IPS DF 6.9 (cell line): ENCODE data around the gene PCDHA1.

Source experiments
- DNase-seq: peaks from one replicate; pipeline ENCODE4 v3.0.0-alpha.2; 2013; ENCODE audit warnings: low read depth, low spot score
- H3K27ac ChIP-seq: one replicate; pipeline ENCODE4 v1.5.1; 2013; ENCODE audit warnings: low read length, control low read depth
- H3K27me3 ChIP-seq: 2 replicates; pipeline ENCODE4 v1.6.1; 2013; ENCODE audit warnings: mild to moderate bottlenecking, low read length; ENCODE audit not compliant: control insufficient read depth, insufficient read depth
- H3K36me3 ChIP-seq: 2 replicates; pipeline ENCODE4 v1.6.1; 2013; ENCODE audit warnings: low read length; ENCODE audit not compliant: control insufficient read depth, insufficient read depth
- H3K4me1 ChIP-seq: 2 replicates; pipeline ENCODE4 v1.6.1; 2013; ENCODE audit warnings: low read length; ENCODE audit not compliant: control insufficient read depth, insufficient read depth
- H3K4me3 ChIP-seq: 2 replicates; pipeline ENCODE4 v1.5.1; 2013; ENCODE audit warnings: mild to moderate bottlenecking, low read length
- H3K9me3 ChIP-seq: 2 replicates; pipeline ENCODE4 v1.6.1; 2013; ENCODE audit warnings: low read length, inconsistent platforms; ENCODE audit not compliant: control insufficient read depth, insufficient read depth
- WGBS: extraction: QIAGEN DNeasy Blood & Tissue Kit; methylation state at CpG from one replicate; pipeline ENCODE4 v1.1.7; 2013; ENCODE audit warnings: mixed read lengths, missing lambda C conversion rate; ENCODE audit not compliant: insufficient read length, insufficient coverage; 5-methylcytosine and 5-hydroxymethylcytosine counted together

PCDHA1 gene

GRCh38 chr5:140934964-140935606 is 149.1 kb downstream of the PCDHA1 start:
- no peak for DNase-seq
- Histone ChIP-seq H3K4me1 (no peaks in the 10 kb centered on the region), H3K9me3 (no peaks in the 10 kb centered on the region), H3K36me3 (no peaks in the 10 kb centered on the region), H3K27me3 (no peaks in the 10 kb centered on the region), H3K4me3 (no peak overlapping the region), H3K27ac (no peak overlapping the region)
- WGBS, result 100% methylated on average over 4 of the region's 4 CpGs

GRCh38 chr5:140946578-140946977 is 160.6 kb downstream of the PCDHA1 start:
- DNase-seq, result no peak
- H3K27ac ChIP-seq, result no peak overlapping the region
- H3K27me3 ChIP-seq, result no peaks in the 10 kb centered on the region
- no peak overlapping the region for H3K4me3 ChIP-seq
- WGBS, result no CpG with 5 or more reads among the region's 2 CpGs
- no peaks in the 10 kb centered on the region for H3K36me3 ChIP-seq
- no peaks in the 10 kb centered on the region for H3K4me1 ChIP-seq
- no peaks in the 10 kb centered on the region for H3K9me3 ChIP-seq

DNA sequence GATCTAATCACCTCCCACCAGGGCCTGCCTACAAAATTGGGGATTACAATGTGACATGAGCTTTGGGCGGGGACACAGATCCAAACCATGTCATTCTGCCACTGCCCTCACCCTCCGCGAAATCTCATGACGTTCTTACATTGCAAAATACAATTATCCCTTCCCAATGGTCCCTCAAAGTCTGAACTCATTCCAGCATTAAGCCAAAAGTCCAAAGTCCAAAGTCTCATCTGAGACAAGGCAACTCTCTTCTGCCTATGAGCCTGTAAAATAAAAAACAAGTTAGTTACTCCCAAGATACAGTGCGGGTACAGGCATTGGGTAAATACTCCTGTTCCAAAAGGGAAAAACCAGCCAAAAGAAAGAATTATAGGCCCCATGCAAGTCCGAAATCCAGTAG is 165.7 kb downstream of the PCDHA1 start:
- WGBS, result no CpG with 5 or more reads among the region's 6 CpGs
- H3K9me3 ChIP-seq, result no peaks in the 10 kb centered on the region
- no peak overlapping the region for H3K4me3 ChIP-seq
- H3K27me3 ChIP-seq, result no peaks in the 10 kb centered on the region
- no peaks in the 10 kb centered on the region for H3K36me3 ChIP-seq
- DNase-seq, result no peak
- no peaks in the 10 kb centered on the region for H3K4me1 ChIP-seq
- H3K27ac ChIP-seq, result no peak overlapping the region

DNA sequence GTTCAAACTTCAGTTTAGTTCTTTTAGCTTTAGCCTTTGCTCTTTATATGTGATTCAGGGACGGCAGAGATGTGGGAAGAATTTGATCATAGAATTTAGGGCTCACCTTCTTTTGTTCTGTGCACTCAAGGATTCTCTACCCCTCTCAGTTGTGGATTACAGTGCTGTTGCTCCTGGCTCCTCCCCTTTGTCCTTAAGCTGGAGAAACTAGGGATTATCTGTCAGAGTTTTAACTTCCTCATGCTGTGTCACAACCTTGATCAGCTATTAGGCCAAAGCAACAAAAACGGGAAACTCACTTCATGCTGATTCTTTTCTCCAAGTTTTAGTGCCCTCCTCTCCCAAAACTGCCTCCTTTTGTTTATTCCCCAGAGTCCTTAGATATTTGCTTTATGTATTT is 167.3 kb downstream of the PCDHA1 start:
- WGBS, result no CpG with 5 or more reads among the region's 2 CpGs
- Histone ChIP-seq H3K9me3 (no peaks in the 10 kb centered on the region), H3K4me1 (no peaks in the 10 kb centered on the region), H3K4me3 (no peak overlapping the region), H3K27me3 (no peaks in the 10 kb centered on the region), H3K36me3 (no peaks in the 10 kb centered on the region), H3K27ac (no peak overlapping the region)
- DNase-seq, result no peak

DNA sequence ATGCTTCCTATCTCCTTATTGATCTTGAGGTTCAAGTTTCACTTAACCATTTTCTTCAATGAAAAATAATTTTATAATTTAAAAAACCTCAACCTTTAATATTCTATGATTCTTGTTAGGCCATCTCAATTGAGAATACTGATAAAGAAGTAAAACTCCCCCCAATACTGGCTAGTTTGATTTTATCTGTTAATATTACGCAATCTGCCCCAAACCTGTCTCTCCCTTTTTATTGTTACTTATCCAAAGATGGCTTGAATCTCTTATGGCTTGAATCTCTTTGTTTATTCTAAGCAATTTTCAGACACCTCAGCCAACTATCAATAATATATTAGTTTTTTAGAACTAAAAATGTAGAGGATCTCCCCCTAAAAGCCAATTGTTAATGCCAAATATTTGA is 176.2 kb downstream of the PCDHA1 start:
- no CpG with 5 or more reads among the region's 1 CpG for WGBS
- H3K4me1 ChIP-seq, result peaks cover 1% of the 10 kb centered on the region; the same call in 1 of the 2 replicates
- peaks cover under 1% of the 10 kb centered on the region; the same call in 1 of the 2 replicates for H3K27me3 ChIP-seq
- no peaks in the 10 kb centered on the region for H3K36me3 ChIP-seq
- DNase-seq, result no peak
- no peak overlapping the region for H3K27ac ChIP-seq
- H3K4me3 ChIP-seq, result no peak overlapping the region
- no peaks in the 10 kb centered on the region for H3K9me3 ChIP-seq

- no peak for DNase-seq
- Histone ChIP-seq H3K4me1 (peaks cover 4% of the 10 kb centered on the region; the same call in 1 of the 2 replicates), H3K9me3 (no peaks in the 10 kb centered on the region), H3K36me3 (no peaks in the 10 kb centered on the region), H3K4me3 (no peak overlapping the region), H3K27ac (no peak overlapping the region), H3K27me3 (peaks cover 3% of the 10 kb centered on the region; the same call in 1 of the 2 replicates)
- no CpG with 5 or more reads among the region's 3 CpGs for whole genome bisulfite sequencing
These were observed 178.4 kb downstream of the PCDHA1 start for GRCh38 chr5:140964356-140964755.

DNA sequence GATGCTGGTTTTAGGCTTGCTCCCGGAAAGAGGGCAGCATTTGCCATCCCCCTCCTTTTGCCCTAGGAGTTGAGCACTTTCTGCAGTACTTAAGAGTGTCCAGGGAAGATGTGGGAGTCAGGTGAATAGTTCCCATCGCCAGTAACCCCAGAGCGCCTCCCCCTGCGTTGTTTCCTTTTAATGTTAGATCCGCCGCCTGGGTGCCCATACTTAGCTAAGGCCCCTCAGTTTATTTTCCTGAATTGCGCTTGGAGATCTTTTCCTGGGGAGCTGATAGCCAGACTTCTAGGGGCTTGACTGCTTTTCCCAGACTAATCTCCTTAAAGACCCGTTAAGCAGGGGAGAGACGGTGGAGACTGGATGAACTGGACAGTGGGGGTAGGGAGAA is 180.0 kb downstream of the PCDHA1 start:
- no peak for DNase-seq
- Histone ChIP-seq H3K36me3 (no peaks in the 10 kb centered on the region), H3K9me3 (no peaks in the 10 kb centered on the region), H3K4me1 (peaks cover 4% of the 10 kb centered on the region; the same call in 1 of the 2 replicates), H3K4me3 (peak overlapping the region; percentile 64; the same call in 1 of the 2 replicates), H3K27ac (no peak overlapping the region), H3K27me3 (peaks cover 3% of the 10 kb centered on the region; the same call in 1 of the 2 replicates)
- no CpG with 5 or more reads among the region's 9 CpGs for WGBS

DNA sequence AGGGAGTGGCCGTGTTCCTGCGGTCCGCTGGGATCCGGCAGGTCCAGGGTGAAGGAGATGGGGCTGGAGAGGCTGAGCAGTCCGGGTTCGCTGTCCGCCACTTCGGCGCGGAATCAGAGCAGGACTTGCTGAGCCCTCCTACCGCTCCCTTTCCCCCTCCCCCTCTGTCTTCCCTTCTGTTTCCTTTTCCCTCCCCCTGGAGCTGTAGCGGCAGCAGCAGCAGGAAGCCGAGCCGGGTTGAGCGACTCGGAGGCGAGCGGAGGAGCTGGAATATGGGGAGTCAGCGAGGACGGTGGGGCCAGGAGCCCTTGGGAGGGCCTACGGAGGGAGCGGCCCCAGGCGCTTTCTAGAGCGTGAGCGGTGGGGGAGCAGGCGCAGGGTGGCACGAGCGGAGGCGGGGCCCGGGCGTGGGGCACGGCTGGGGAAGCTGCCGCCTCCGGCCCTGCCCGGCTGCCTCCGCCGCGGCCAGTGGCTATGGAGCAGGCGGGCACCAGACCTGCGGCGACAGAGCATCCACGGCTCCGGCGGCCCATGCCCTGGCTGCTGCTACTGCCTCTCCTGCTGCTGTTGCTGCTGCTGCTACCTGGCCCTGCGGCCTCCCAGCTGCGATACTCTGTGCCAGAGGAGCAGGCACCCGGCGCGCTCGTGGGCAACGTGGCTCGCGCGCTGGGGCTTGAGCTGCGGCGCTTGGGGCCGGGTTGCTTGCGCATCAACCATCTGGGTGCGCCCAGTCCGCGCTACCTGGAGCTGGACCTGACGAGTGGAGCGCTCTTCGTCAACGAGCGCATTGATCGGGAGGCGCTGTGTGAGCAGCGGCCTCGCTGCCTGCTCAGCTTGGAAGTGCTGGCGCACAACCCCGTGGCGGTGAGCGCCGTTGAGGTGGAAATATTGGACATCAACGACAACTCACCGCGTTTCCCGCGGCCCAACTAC is 180.6 kb downstream of the PCDHA1 start, which contains the start of gene PCDHAC2:
Gene PCDHAC2 (plus strand): TSS at position 184 of the 933 bp plus-strand sequence. CDS start 291 bp downstream, at position 475.
- Histone ChIP-seq H3K36me3 (no peaks in the 10 kb centered on the region), H3K4me1 (peaks cover 4% of the 10 kb centered on the region; the same call in 1 of the 2 replicates), H3K27ac (no peak within 1 kb of the TSS), H3K27me3 (peaks cover 3% of the 10 kb centered on the region; the same call in 1 of the 2 replicates), H3K9me3 (no peaks in the 10 kb centered on the region), H3K4me3 (peak within 1 kb of the TSS; percentile 64)
- peak; percentile 54 for DNase-seq
- WGBS, result no CpG with 5 or more reads among the region's 80 CpGs

GRCh38 chr5:140967226-140967893 is 181.4 kb downstream of the PCDHA1 start:
- Histone ChIP-seq H3K36me3 (no peaks in the 10 kb centered on the region), H3K4me3 (peak overlapping the region; percentile 64; the same call in 1 of the 2 replicates), H3K9me3 (no peaks in the 10 kb centered on the region), H3K4me1 (peaks cover 4% of the 10 kb centered on the region; the same call in 1 of the 2 replicates), H3K27ac (no peak overlapping the region), H3K27me3 (peaks cover 3% of the 10 kb centered on the region; the same call in 1 of the 2 replicates)
- no peak for DNase-seq
- no CpG with 5 or more reads among the region's 34 CpGs for WGBS

DNA sequence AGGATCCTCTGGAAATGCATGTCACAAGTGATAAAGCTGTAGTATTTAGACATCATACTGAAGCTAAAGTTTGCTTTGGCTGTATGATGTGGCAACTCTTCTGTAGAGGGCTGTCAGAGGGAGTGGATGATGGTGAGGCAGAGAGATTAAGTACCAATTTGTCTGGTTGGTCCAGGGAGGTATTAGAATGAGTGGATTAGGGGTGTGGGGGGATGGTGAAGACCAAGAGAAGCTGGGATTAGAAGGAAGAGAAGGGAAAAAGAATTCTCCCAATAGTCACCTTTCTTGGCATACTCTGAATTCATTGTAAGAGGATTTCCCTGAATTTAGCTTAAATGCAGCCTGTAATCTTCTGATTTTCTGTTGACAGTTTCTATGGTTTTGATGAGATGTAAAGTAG is 183.9 kb downstream of the PCDHA1 start:
- Histone ChIP-seq H3K9me3 (no peaks in the 10 kb centered on the region), H3K27ac (no peak overlapping the region), H3K27me3 (peaks cover 3% of the 10 kb centered on the region; the same call in 1 of the 2 replicates), H3K4me1 (peaks cover 4% of the 10 kb centered on the region; the same call in 1 of the 2 replicates), H3K36me3 (no peaks in the 10 kb centered on the region), H3K4me3 (no peak overlapping the region)
- no peak for DNase-seq
